PFSK-1 (cell line): ENCODE data around the gene RUNX2.

Source experiments
- FOXP2 ChIP-seq: optimal IDR thresholded peaks from 2 replicates; pipeline ENCODE3; 2011; ENCODE audit warnings: borderline replicate concordance, control low read depth, inconsistent platforms; ENCODE audit not compliant: insufficient read depth; ENCODE audit errors: extremely low read length, extremely low read depth
- POLR2AphosphoS5 ChIP-seq: IDR thresholded peaks from 2 replicates; pipeline ENCODE4 v1.6.1; 2012; ENCODE audit warnings: low read depth, mild to moderate bottlenecking, control low read depth, low read length, moderate library complexity
- TAF1 ChIP-seq: IDR thresholded peaks from 2 replicates; pipeline ENCODE4 v1.6.1; 2012; ENCODE audit warnings: low read length, control low read depth, borderline replicate concordance; ENCODE audit not compliant: insufficient read depth
- TF ChIP-seq, protein P1 (sequence below), 2 experiments: IDR thresholded peaks; 2 replicates each; pipeline versions ENCODE4 v1.6.1 to v1.8.0; 2011 to 2012; ENCODE audit warnings: low read depth in 2 of 2, low read length in 2 of 2, control low read depth in 1 of 2, inconsistent platforms in 1 of 2, mild to moderate bottlenecking in 1 of 2, moderate library complexity in 1 of 2; ENCODE audit not compliant: insufficient read depth in 1 of 2

DNA sequence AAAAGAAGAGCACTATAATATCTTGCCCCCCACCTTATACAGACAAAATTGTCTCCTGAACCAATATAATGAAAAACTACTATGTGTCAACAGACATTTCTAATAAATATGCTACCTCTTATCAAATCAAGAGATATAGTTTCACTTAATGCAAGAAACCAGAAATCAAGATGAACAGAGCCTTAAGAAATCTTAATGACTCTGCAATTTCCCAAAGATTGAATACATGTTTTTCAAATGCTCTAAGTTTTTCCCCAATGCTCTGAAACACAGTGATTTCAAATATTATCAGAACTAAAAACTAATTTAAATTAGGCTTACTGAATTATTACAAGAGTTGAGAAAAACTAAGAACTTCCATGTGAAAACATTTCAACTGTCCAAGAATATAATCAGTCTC lies 36.3 kb downstream of the RUNX2 start:
- TF ChIP-seq POLR2AphosphoS5 (no peak), TAF1 (no peak), FOXP2 (no peak)
- TF ChIP-seq, protein P1, sequence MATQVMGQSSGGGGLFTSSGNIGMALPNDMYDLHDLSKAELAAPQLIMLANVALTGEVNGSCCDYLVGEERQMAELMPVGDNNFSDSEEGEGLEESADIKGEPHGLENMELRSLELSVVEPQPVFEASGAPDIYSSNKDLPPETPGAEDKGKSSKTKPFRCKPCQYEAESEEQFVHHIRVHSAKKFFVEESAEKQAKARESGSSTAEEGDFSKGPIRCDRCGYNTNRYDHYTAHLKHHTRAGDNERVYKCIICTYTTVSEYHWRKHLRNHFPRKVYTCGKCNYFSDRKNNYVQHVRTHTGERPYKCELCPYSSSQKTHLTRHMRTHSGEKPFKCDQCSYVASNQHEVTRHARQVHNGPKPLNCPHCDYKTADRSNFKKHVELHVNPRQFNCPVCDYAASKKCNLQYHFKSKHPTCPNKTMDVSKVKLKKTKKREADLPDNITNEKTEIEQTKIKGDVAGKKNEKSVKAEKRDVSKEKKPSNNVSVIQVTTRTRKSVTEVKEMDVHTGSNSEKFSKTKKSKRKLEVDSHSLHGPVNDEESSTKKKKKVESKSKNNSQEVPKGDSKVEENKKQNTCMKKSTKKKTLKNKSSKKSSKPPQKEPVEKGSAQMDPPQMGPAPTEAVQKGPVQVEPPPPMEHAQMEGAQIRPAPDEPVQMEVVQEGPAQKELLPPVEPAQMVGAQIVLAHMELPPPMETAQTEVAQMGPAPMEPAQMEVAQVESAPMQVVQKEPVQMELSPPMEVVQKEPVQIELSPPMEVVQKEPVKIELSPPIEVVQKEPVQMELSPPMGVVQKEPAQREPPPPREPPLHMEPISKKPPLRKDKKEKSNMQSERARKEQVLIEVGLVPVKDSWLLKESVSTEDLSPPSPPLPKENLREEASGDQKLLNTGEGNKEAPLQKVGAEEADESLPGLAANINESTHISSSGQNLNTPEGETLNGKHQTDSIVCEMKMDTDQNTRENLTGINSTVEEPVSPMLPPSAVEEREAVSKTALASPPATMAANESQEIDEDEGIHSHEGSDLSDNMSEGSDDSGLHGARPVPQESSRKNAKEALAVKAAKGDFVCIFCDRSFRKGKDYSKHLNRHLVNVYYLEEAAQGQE (IDR thresholded peaks at IDR 0.05; ENCODE audit: insufficient read depth in 1 of 2, low read depth in 2 of 2, low read length in 2 of 2) = no peak
